Panc1 (cell line): ENCODE results near the gene RAB28. TPM values are rescaled to one million over a fixed set of nuclear protein-coding genes. Genes with fewer than 3 reads are reported as not detected.

Experiments used
- ATAC-seq: fragments of 200-7000 bp; cut with Tn5 transposase; 2 replicates; pipeline ENCODE4 v1.9.1; 2020; ENCODE audit warnings: mild to moderate bottlenecking, moderate library complexity
- BruUV-seq: library from RNA; stranded (reverse); fragments of 400-500 nt; replicated peaks from 2 replicates; lab custom pipeline; 2021; lab: Mats Ljungman, UMichigan
- CTCF ChIA-PET: fragments of 300-600 bp; sonication (Branson Sonifier 250); formaldehyde crosslinking; loops from one replicate; lab custom pipeline; 2022; ENCODE audit warnings: antibody characterized with exemption; lab: Charles Lee
- POLR2A ChIA-PET: fragments of 300-600 bp; sonication (Branson Sonifier 250); formaldehyde crosslinking; loops from one replicate; lab custom pipeline; 2022; ENCODE audit warnings: antibody characterized with exemption; lab: Charles Lee
- DNase-seq: peaks from one replicate; pipeline ENCODE4 v3.0.0-alpha.2; 2010; ENCODE audit warnings: low read depth, low spot score
- H3K27ac ChIP-seq: 2 replicates; pipeline ENCODE4 v1.5.1; 2011; ENCODE audit warnings: mild to moderate bottlenecking, low read length, inconsistent platforms
- H3K27me3 ChIP-seq: fragments of 200-500 bp; sonication (Bioruptor generic); 2 replicates; pipeline ENCODE4 v1.6.0; 2014; ENCODE audit warnings: low read length, inconsistent platforms; ENCODE audit not compliant: control insufficient read depth, insufficient read depth
- H3K36me3 ChIP-seq: fragments of 200-500 bp; sonication (Bioruptor generic); 2 replicates; pipeline ENCODE4 v1.5.1; 2014; ENCODE audit warnings: inconsistent platforms, mild to moderate bottlenecking, low read length, moderate library complexity; ENCODE audit not compliant: control insufficient read depth, insufficient read depth
- H3K4me1 ChIP-seq: 2 replicates; pipeline ENCODE4 v1.5.1; 2011; ENCODE audit warnings: inconsistent platforms, mild to moderate bottlenecking, low read length, moderate library complexity; ENCODE audit not compliant: control insufficient read depth, insufficient read depth
- H3K4me3 ChIP-seq, 2 experiments: 2 replicates each; pipeline ENCODE4 v1.5.1; 2011 to 2012; ENCODE audit warnings: low read depth in 2 of 2, low read length in 2 of 2, mild to moderate bottlenecking in 2 of 2, inconsistent platforms in 1 of 2, moderate library complexity in 1 of 2
- H3K9me3 ChIP-seq: fragments of 200-500 bp; sonication (Bioruptor generic); 2 replicates; pipeline ENCODE4 v1.5.1; 2014; ENCODE audit warnings: low read depth, mild to moderate bottlenecking, inconsistent platforms, low read length, moderate library complexity; ENCODE audit not compliant: control insufficient read depth, insufficient read depth
- POLR2AphosphoS5 ChIP-seq: IDR thresholded peaks from 2 replicates; pipeline ENCODE4 v1.6.1; 2012; ENCODE audit warnings: mild to moderate bottlenecking, low read depth, low read length, moderate library complexity
- SIN3A ChIP-seq: IDR thresholded peaks from 2 replicates; pipeline ENCODE4 v1.6.1; 2012; ENCODE audit warnings: low read depth, mild to moderate bottlenecking, low read length, moderate library complexity, borderline replicate concordance; ENCODE audit not compliant: insufficient read depth
- TCF7L2 ChIP-seq: IDR thresholded peaks from 2 replicates; pipeline ENCODE4 v1.6.1; 2011; ENCODE audit warnings: mild to moderate bottlenecking, low read depth, low read length, inconsistent platforms
- in situ Hi-C: cut with HindIII; loops from 2 replicates; pipeline ENCODE4 v1.10.0; 2016; ENCODE audit warnings: low sequenced_read_pairs, low pct_unique_long_range_greater_than_20kb
- intact Hi-C: fragments of 100-400 bp; cut with micrococcal nuclease; formaldehyde crosslinking; loops from one replicate; pipeline ENCODE4 v1.10.0; 2022; ENCODE audit not compliant: unreplicated experiment
- total RNA-seq: library from RNA; stranded (reverse); gene quantifications from one replicate; pipeline ENCODE4 v1.2.1, GENCODE V29; 2021; ENCODE audit not compliant: unreplicated experiment
- TF ChIP-seq, protein P1 (sequence below), 2 experiments: IDR thresholded peaks; 2 replicates each; pipeline ENCODE4 v1.6.1; 2011 to 2012; ENCODE audit warnings: low read depth in 2 of 2, control low read depth in 1 of 2, low read length in 1 of 2, mild to moderate bottlenecking in 1 of 2, moderate library complexity in 1 of 2; ENCODE audit not compliant: insufficient read depth in 1 of 2
- TF ChIP-seq, protein P2 (sequence below): fragments of 450-650 bp; IDR thresholded peaks from 2 replicates; pipeline ENCODE4 v1.5.1; 2017; ENCODE audit warnings: mild to moderate bottlenecking

Gene RAB28
- total RNA-seq, 1 experiment from 2014 or later, result 10.2 TPM

DNA sequence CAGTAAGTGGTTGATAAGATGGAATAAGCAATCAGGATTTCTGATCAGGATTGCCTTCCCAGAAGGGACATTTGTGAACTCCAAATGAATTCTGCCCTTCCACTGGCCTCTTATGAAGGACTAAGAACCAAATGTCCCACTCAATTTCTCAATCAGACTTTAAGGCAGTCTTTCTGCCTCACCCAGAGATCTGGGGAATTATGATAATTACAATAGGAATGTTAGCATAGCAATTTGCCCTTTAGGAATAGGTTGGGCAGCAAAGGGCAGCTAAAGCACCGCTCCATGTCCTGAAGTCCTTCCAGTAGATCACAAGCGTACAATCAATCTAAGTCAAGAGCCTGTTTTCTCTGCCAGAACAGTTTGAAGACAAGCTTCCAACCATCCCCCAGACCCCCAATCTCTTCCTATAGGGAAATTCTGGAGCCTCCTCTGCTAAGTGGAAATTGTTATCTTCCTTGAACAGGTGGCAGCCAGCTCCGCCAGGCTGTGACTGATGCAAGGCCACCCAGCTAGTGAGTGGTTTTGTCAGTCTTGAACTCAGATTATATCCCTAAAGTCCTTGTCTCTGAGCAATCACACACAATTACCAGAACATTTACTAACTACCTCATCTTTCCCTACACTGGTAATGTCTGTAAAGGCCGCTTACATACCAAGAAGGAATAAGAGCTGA is 41.6 kb upstream of the RAB28 start:
- H3K27me3 ChIP-seq, result no peaks in the 10 kb centered on the region
- no peaks in the 10 kb centered on the region for H3K4me1 ChIP-seq
- no peaks in the 10 kb centered on the region for H3K9me3 ChIP-seq
- BruUV-seq, result no TSS peak
- CTCF ChIA-PET, result no interaction called here
- in situ Hi-C loops (no loop called here), intact Hi-C loops (no loop called here)
- DNase-seq, result no peak
- no peak for TF ChIP-seq POLR2AphosphoS5
- TF ChIP-seq SIN3A, result no peak
- TF ChIP-seq, protein P1, sequence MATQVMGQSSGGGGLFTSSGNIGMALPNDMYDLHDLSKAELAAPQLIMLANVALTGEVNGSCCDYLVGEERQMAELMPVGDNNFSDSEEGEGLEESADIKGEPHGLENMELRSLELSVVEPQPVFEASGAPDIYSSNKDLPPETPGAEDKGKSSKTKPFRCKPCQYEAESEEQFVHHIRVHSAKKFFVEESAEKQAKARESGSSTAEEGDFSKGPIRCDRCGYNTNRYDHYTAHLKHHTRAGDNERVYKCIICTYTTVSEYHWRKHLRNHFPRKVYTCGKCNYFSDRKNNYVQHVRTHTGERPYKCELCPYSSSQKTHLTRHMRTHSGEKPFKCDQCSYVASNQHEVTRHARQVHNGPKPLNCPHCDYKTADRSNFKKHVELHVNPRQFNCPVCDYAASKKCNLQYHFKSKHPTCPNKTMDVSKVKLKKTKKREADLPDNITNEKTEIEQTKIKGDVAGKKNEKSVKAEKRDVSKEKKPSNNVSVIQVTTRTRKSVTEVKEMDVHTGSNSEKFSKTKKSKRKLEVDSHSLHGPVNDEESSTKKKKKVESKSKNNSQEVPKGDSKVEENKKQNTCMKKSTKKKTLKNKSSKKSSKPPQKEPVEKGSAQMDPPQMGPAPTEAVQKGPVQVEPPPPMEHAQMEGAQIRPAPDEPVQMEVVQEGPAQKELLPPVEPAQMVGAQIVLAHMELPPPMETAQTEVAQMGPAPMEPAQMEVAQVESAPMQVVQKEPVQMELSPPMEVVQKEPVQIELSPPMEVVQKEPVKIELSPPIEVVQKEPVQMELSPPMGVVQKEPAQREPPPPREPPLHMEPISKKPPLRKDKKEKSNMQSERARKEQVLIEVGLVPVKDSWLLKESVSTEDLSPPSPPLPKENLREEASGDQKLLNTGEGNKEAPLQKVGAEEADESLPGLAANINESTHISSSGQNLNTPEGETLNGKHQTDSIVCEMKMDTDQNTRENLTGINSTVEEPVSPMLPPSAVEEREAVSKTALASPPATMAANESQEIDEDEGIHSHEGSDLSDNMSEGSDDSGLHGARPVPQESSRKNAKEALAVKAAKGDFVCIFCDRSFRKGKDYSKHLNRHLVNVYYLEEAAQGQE (IDR thresholded peaks at IDR 0.05; ENCODE audit: insufficient read depth in 1 of 2, low read depth in 2 of 2, low read length in 1 of 2), result no peak
- TF ChIP-seq, protein P2, sequence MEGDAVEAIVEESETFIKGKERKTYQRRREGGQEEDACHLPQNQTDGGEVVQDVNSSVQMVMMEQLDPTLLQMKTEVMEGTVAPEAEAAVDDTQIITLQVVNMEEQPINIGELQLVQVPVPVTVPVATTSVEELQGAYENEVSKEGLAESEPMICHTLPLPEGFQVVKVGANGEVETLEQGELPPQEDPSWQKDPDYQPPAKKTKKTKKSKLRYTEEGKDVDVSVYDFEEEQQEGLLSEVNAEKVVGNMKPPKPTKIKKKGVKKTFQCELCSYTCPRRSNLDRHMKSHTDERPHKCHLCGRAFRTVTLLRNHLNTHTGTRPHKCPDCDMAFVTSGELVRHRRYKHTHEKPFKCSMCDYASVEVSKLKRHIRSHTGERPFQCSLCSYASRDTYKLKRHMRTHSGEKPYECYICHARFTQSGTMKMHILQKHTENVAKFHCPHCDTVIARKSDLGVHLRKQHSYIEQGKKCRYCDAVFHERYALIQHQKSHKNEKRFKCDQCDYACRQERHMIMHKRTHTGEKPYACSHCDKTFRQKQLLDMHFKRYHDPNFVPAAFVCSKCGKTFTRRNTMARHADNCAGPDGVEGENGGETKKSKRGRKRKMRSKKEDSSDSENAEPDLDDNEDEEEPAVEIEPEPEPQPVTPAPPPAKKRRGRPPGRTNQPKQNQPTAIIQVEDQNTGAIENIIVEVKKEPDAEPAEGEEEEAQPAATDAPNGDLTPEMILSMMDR, result no peak
- TF ChIP-seq TCF7L2, result no peak
- POLR2A ChIA-PET, result no interaction called here
- no peak overlapping the region for H3K4me3 ChIP-seq
- no peaks in the 10 kb centered on the region for H3K36me3 ChIP-seq
- no peak overlapping the region for H3K27ac ChIP-seq
- no peak for ATAC-seq

DNA sequence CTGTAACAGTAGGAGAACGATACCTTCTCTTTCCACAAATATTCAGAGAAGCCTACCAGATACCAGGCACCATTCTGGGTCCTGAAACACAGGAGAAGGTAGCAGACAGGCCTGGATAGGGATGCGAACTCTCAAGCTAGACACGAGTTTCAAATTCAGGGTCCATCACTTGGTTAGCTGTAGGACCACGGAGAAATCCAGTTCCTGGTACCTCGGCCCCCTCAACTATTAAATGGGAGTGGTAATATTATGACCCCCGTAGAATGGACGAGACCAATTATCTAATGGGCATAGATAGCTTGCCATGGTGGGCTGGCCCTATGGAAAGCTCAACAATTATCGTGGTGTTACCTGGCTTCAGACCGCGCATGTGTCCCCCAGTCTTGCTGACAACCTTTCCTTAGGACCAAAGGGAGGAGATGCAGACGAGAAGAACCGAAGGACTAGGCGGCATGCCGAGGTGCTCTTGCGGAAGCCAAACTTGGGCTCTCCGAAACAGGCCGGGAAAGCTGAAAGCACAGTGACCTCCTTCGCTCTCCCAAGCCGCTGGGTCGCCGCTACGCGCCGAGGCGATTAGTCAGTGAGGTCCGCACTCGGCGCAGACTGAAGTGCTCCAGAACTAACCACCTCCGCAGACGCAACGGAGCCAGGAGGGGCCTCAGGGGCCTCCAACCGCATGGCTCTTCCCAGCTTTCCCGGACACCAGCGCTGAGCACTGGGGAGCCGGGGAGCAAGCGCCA is 40.5 kb upstream of the RAB28 start:
- DNase-seq, result no peak
- H3K4me3 ChIP-seq, result no peak overlapping the region
- POLR2A ChIA-PET, result no interaction called here
- intact Hi-C loops, result no loop called here
- no peaks in the 10 kb centered on the region for H3K27me3 ChIP-seq
- no peaks in the 10 kb centered on the region for H3K9me3 ChIP-seq
- TF ChIP-seq TCF7L2, result no peak
- no peak for TF ChIP-seq SIN3A
- TF ChIP-seq, protein P1 (IDR thresholded peaks at IDR 0.05; ENCODE audit: insufficient read depth in 1 of 2, low read depth in 2 of 2, low read length in 1 of 2), result no peak
- TF ChIP-seq, protein P2, result no peak
- TF ChIP-seq POLR2AphosphoS5, result no peak
- no peaks in the 10 kb centered on the region for H3K4me1 ChIP-seq
- CTCF ChIA-PET, result no interaction called here
- H3K36me3 ChIP-seq, result no peaks in the 10 kb centered on the region
- H3K27ac ChIP-seq, result no peak overlapping the region
- ATAC-seq, result no peak
- in situ Hi-C loops, result no loop called here
- BruUV-seq, result no TSS peak
